HTR-8/SVneo (cell line): ENCODE measurements around the gene OR2H1.

Experiments used
- DNase-seq: peaks from one replicate; pipeline ENCODE4 v3.0.0; 2011; ENCODE audit warnings: low spot score, mixed read lengths; ENCODE audit not compliant: insufficient read length
- FAIRE-seq: peaks from 2 replicates; lab custom pipeline; 2011; peaks lifted over from hg19 to GRCh38; lab: Jason Lieb, UNC

Gene OR2H1

GRCh38 chr6:29506446-29507067 is 49.6 kb downstream of the OR2H1 start:
- DNase-seq: no peak
- FAIRE-seq: no peak

DNA sequence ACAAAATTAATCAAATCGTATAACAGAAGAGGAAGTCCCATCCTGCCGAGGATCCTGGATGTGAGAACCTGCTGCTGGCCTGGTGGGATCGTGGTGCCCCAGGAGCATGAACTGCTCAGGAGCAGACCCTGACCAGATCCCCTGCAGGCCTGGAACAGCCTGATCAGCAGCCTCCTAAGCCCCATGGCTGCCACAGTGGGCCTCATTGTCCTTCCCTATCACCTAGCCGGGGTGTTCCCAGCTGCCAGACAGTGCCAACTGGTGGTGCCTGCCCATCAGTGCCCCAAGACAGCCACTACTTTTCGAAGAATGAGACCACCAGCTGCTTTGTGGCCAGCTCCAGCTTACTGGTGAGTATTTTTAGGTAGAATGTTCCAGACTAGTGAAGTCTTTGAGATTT is 50.4 kb downstream of the OR2H1 start:
- FAIRE-seq (no peak), DNase-seq (no peak)

DNA sequence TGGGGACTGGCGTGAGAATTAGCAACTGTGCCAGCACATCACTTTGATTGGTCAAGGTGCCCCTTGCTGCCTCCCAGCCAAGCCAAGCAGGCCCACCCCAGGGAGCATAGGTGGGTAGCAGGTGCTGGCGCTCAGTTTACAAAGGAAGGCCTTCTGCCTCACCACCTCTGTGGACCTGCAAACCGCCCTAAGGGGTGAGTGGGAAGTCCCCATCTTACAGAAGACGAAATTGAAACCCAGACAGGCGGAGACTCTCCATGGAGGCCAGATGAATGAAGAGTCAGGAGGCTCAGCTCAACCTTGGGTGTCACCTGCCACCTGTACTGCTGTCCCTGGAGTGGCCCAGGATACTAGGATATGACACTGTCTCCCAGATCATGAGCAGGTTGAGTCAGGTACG is 52.3 kb downstream of the OR2H1 start:
- DNase-seq: no peak
- FAIRE-seq: peak; percentile 33

DNA sequence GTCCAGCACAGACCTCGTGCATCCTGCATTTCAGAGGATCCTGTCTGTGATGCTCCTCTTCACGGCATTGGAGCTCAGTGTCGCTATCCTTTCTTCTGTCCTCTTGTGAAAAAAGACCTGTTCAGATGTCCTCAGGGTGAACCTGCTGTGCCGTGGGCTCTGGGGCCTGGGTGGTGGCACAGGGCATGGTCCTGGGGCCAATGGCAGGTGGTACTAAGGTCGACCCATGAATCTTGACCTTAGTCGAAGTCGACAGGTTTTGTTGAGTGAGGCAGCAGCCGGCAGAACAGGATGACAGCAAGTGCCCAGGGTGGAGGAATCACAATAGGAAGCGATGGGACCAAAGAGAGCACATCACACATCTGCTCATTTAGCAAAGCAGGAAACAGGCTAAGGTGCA is 52.8 kb downstream of the OR2H1 start:
- FAIRE-seq: no peak
- DNase-seq: no peak

- DNase-seq (peak; percentile 57), FAIRE-seq (no peak)
Observed at GRCh38 chr6:29510202-29510601, 53.2 kb downstream of the OR2H1 start.

- FAIRE-seq: no peak
- no peak for DNase-seq
Observed at GRCh38 chr6:29510746-29511300, 53.9 kb downstream of the OR2H1 start.
